TTC549 (cell line): ENCODE data around the gene DEK.
"Not testable (repeated sequence)": the region's sequence is repeated elsewhere in the genome, so short reads cannot be mapped to it uniquely, and the experiment has no call there.

Experiments
- FAIRE-seq: peaks from 2 replicates; lab custom pipeline; 2012; peaks lifted over from hg19 to GRCh38; lab: Jason Lieb, UNC

The DEK gene

DNA sequence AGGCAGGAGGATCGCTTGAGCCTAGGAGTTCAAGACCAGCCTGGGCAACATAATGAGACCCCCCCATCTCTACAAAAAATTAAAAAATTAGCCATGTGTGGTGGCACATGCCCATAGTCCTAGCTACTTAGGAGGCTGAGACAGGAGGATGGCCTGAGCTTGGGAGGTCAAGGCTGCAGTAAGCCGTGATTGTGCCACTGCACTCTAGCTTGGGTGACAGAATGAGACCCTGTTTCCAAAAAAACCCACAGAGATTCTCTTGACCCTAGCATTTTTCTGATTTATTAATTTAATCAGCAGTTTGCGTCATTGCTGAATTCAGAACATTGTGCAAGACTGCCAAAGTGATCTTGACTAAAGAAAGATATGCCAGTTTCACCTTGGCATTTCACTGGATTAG is 72.3 kb downstream of the DEK start:
- no peak for FAIRE-seq

DNA sequence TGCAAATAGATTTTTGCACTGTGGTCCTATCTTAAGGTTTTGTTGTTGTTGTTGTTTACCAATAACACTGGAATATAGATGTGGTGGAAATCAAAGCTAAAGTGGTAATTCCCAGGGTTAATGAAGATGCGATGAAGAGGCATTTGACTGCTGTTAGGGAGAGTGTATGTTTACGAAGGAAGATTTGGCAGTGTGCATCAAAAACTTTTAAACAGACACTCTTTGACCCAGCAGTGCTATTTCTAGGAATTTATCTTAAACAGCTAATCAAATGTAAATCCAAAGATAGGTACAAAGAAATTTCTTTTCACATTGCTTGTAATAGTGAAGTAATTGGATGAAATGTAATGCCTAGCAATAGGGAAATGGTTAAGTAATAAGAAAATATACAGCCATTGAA is 75.1 kb downstream of the DEK start:
- FAIRE-seq: no peak

DNA sequence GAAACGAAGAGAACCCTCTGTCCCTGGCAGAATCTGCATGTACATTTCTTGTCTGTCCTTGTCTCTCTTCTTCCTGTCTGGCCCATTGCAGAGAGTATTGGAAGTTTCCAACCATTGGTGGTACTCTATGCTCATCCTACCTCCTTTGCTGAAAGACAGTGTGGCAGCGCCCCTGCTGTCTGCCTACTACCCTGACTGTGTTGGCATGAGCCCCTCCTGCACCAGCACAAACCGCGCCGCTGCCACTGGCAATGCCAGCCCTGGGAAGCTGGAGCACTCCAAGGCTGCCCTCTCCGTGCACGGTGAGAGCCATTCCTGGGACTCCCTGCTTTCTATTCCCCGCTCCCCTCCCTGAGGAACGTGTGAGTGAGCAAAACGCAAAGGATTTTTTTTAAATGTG is 76.6 kb downstream of the DEK start:
- no peak for FAIRE-seq

DNA sequence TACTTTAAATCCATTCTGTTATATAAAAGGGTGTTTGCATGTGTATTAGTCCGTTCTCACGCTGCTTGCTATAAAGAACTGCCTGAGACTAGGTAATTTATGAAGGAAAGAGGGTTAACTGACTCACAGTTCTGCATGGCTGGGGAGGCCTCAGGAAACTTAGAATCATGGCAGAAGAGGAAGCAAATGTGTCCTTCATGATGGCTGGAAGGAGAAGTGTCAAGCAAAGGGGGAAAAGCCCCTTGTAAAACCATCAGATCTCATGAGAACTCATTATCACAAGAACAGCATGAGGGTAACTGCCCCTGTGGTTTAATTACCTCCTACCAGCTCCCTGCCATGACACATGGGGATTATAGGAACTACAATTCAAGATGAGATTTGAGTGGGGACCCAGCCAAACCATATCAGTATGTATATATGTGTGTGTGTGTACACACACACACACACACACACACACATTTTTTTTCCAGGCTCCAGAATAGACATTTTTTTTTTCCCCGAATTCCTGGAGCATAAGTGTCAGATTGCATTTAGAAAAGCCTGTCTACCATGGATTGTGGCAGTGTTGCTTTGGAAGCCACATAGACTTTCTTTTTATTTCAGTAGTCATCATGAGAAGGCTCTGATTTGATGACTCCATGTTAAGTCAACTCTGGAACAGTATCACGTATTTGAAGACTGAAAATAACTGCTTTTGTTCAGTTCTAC is 77.6 kb downstream of the DEK start:
- FAIRE-seq: no peak

DNA sequence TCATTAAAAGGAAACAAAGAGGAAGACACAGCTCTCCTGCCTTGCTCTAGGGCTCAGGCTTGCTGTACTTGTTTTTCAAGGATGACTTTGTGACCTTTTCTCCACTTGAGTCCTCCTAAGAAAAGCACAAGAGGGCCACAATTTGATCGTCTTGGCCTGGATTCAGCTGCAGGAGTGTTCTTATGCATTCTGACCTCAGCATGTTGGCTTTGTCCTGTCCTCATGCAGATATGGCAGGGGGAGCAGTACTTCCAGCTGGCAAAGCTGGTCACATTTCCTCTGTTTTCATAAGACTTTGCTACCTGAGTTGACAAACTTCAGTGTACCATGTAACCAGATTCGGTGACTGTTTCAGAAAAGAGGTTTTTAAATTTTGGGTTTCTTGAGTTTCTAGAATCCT is 78.3 kb downstream of the DEK start:
- FAIRE-seq: no peak

DNA sequence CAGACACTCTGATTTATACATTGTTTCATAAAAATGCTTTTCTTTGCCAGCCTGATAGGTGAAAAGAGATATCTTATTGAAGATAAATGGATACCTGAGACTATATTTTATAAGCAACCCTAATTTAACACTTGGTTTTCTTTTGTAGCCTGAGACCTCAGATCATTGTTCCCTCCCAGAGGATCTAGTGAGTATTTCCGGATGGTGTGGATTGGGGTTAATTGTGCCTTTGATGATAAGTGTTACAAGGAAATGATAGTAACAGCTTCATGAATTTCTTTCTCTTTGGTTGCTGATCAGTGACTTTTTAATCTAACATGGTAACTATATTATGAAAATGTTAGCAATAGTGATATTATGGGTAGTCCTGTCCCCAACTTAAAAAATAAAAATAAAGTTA is 78.7 kb downstream of the DEK start:
- FAIRE-seq: no peak

DNA sequence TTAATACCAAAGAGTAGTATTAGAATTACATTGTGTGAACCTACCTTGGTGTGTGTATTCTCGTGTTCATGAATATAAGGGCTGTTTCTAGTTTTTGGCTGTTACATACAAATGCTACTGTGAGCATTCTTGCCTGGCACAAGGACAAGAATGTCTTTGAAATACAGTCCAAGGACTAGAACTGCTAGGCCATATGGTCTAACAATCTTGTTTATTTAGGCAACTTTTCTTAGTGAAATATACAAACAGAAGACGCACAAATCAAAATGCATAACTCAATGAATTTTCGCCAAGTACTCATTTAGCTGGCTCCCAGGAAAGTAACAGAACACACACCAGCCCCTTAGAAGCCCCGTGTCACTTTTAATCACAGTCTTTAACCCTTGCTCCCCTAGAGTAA is 80.6 kb downstream of the DEK start:
- FAIRE-seq: no peak

DNA sequence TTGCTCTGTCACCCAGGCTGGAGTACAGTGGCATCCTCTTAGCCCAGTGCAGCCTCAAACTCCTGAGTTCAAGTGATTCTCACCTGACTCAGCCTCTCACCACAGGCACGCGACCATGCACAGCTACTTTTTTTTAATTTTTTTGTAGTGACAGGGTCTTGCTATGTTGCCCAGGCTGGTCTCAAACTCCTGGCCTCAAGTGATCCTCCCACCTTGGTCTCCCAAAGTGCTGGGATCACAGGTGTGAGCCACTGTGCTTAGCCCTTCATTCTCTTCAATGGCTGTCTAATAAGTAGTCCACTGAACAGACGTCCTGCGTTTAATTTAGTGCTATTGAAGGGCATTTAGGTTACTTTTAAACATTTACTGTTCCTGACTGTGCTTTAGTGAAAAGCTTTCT is 81.8 kb downstream of the DEK start:
- FAIRE-seq: no peak

DNA sequence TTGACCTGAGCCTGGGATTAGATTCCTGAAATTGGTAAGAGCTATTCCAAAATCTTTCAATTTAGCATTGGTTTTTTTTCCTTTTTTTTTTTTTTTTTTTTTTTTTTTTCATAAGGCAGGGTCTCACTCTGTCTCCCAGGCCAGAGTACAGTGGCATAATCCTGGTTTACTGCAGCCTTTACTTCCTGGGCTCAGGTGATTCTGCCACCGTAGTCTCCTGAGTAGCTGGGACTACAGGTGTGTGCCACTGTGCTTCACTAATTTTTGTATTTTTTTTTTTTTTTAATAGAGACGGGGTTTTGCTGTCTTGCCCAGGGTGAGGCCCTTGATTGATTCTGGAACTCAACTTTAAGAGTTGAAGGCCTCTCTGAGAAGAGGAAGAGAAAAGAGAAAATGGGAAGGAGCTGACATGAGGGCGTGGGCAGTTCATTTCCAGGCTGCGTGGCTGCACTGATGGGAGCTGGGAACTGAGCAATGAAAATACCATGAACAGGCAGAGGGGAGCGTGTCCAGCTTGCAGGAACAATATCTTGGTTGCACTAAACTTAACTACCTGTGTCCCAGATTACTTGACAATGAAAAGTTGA is 84.5 kb downstream of the DEK start:
- FAIRE-seq: no peak

DNA sequence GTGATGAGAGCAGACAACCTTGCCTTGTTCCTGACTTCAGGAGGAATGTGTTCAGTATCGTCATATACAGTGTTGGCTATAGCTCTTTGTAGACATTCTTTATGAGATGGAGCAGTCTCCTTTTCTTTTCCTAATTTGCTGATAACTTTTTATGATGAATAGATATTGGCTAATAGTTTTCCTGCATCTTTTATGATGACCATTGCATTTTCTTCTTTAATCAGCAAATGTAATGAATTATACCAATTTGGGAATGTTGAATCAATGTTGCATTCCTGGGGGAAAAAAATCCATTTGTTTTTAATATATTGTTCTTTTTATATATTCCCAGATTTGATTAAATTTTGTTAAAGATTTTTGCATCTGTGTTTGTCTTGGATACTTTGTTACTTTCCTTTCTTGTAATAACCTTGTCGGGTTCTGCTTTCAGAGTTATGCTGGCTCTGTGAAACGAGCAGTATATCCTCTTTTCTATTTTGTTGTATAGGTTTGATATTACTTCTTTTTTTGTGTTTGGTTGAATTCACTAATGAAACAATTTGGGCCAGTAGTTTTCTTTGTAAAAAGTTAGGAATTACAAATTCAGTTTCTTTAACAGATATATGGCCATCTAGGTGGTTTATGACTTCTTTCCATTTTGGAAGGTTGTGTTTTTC is 85.2 kb downstream of the DEK start:
- FAIRE-seq: no peak

DNA sequence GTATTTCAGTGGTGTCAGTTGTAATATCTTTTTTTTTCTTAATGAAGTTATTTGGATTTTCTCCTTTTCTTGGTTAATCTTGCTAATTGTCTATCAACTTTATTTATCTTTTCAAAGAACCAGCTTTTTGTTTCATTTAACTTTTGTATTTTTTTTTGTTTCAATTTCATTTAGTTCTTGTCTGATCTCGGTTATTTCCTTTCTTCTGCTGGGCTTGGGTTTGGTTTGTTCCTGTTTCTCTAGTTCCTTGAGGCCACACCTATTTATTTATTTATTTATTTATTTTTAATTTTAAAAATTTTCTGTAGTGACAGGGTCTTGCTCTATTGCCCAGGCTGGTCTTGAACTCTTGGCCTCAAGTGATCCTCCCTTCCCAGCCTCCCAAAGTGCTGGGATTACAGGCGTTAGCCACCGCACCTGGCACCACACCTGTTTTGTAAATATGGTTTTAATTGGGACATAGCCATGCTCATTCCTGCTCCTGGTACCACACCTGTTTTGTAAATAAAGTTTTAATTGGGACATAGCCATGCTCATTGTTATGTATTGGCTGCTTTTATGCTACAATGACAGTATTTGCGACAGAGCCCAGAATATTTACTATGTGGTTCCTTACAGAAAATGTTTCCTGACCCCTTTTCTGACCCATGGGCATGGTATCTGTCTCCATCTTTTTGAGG is 86.9 kb downstream of the DEK start:
- FAIRE-seq: no peak

DNA sequence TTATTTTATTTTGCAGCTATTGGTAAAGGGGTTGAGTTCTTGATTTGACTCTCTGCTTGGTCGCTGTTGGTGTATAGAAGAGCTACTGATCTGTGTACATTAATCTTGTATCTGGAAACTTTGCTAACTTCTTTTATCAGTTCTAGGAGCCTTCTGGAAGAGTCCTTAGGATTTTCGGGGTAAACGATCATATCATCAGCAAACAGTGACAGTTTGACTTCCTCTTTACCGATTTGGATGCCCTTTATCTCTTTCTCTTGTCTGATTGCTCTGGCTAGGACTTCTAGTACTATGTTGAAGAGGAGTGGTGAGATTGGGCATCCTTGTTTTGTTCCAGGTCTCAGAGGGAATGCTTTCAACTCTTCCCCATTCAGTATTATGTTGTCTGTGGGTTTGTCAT is 88.1 kb downstream of the DEK start:
- not testable (repeated sequence) for FAIRE-seq
